ENCODE results near the gene COQ3.

COQ3 gene

DNA sequence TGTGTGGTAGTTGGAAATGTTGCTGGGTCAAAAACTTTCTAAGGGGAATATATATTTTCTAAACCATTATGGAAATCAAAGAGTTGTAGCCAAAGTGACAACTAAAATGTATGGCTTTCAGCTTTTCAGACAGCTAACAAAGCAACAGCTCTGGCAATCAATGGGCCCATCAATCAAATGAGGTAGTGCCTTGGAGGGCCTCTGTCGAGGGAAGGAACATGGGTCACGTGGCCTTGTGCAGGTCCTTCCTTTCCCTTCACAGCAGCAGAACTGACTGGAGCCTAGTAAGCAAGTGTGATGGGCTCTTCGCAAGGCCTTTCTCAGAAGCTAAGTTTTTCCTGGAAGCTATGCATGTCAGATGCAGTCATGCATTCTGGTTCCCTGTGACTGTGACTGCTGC is 62.5 kb downstream of the COQ3 start:
- no peak for DNase-seq (ENCODE audit: low read depth)

- peak; percentile 29 for DNase-seq (ENCODE audit: low read depth)
These were observed 63.8 kb downstream of the COQ3 start for GRCh38 chr6:99330159-99330558.

DNA sequence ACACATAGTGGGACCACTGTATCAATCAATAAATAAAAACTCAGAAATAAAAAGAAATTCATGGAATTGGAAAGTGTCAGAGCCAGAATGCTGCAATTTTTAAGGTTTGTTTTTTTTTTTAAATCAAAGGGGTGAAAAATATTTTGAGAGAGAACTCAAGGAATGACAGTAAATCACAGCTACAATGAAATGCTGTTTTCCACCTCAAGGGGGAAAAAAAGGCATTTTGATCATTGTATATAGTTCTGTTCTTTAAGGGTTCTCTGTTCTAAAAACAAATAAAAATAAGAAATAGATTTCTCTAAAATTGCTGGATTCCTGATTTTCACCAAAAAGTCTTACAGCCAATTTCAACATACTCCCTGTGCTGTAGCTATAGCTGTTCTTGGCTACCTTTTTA is 69.0 kb downstream of the COQ3 start:
- DNase-seq (ENCODE audit: low read depth) = no peak

All from activated gamma-delta T cell treated with anti-CD3 and anti-CD28 coated beads, Interleukin-2, amount 50 U/mL, for 16 hours (primary cell).